HCEC 1CT (cell line): ENCODE results near the gene APOBEC3A.
"Not testable (repeated sequence)": the region's sequence is repeated elsewhere in the genome, so short reads cannot be mapped to it uniquely, and the experiment has no call there.

Experiments used
- DNase-seq: peaks from one replicate; pipeline ENCODE4 v3.0.0-alpha.2; 2017

APOBEC3A gene

GRCh38 chr22:38943882-38944281, 13.5 kb upstream of the APOBEC3A start:
- no peak for DNase-seq

- DNase-seq, result no peak
These were observed 12.8 kb upstream of the APOBEC3A start for GRCh38 chr22:38944653-38945052.

GRCh38 chr22:38945706-38946338, 11.6 kb upstream of the APOBEC3A start:
- not testable (repeated sequence) for DNase-seq

GRCh38 chr22:38946771-38947170, 10.6 kb upstream of the APOBEC3A start:
- no peak for DNase-seq

GRCh38 chr22:38947321-38948140, 9.9 kb upstream of the APOBEC3A start:
- no peak for DNase-seq

GRCh38 chr22:38948181-38948940, 9.0 kb upstream of the APOBEC3A start:
- DNase-seq, result no peak

GRCh38 chr22:38949889-38950405, 7.5 kb upstream of the APOBEC3A start:
- DNase-seq, result no peak

- no peak for DNase-seq
These were observed 6.7 kb upstream of the APOBEC3A start for GRCh38 chr22:38950527-38951295.

- DNase-seq, result no peak
These were observed 5.7 kb upstream of the APOBEC3A start for GRCh38 chr22:38951734-38952133.

- no peak for DNase-seq
These were observed 5.0 kb upstream of the APOBEC3A start for GRCh38 chr22:38952281-38952993.

- no peak for DNase-seq
These were observed 4.3 kb upstream of the APOBEC3A start for GRCh38 chr22:38953091-38953490.

- no peak for DNase-seq
These were observed 3.6 kb upstream of the APOBEC3A start for GRCh38 chr22:38953577-38954413.

- no peak for DNase-seq
These were observed 2.9 kb upstream of the APOBEC3A start for GRCh38 chr22:38954414-38955043.

- no peak for DNase-seq
These were observed 2.0 kb upstream of the APOBEC3A start for GRCh38 chr22:38955250-38955905.

- no peak for DNase-seq
These were observed 1.5 kb upstream of the APOBEC3A start for GRCh38 chr22:38955926-38956325.

GRCh38 chr22:38956551-38956950, 858 bp upstream of the APOBEC3A start:
- no peak for DNase-seq

GRCh38 chr22:38957808-38958650, 620 bp downstream of the APOBEC3A start:
- DNase-seq, result no peak

- DNase-seq, result not testable (repeated sequence)
These were observed 1.2 kb downstream of the APOBEC3A start for GRCh38 chr22:38958651-38958943.

- DNase-seq, result no peak
These were observed 2.2 kb downstream of the APOBEC3A start for GRCh38 chr22:38959590-38959989.
